Esophagus muscularis mucosa (tissue), 4 donors: ENCODE results near the gene IPPK. TPM values are rescaled to one million over a fixed set of nuclear protein-coding genes. Genes with fewer than 3 reads are reported as not detected.
"Not testable (repeated sequence)": the region's sequence is repeated elsewhere in the genome, so short reads cannot be mapped to it uniquely, and the experiment has no call there.

ENCODE experiments used
- DNase-seq: peaks from one replicate; pipeline ENCODE4 v3.0.0-alpha.2; 2017; ENCODE audit errors: extremely low spot score
- H3K27ac ChIP-seq, 4 donors: fragments of 200-600 bp; sonication (generic); replicated peaks in 1 of 4; 1 replicate in 3 of 4; 2 replicates in 1 of 4; pipeline ENCODE4 v1.5.1; 2016 to 2019; ENCODE audit warnings: mild to moderate bottlenecking in 1 of 4
- H3K27me3 ChIP-seq, 4 donors: fragments of 200-600 bp; sonication (generic); one replicate each; pipeline versions ENCODE4 v1.5.1 to v1.6.0; 2016 to 2019
- H3K36me3 ChIP-seq, 4 donors: fragments of 200-600 bp; sonication (generic); one replicate each; pipeline ENCODE4 v1.5.1; 2016 to 2019
- H3K4me1 ChIP-seq, 4 donors: fragments of 200-600 bp; sonication (generic); one replicate each; pipeline ENCODE4 v1.5.1; 2016 to 2019
- H3K4me3 ChIP-seq, 4 donors: fragments of 200-600 bp; sonication (generic); 1 replicate in 2 of 4; 2 replicates in 2 of 4; pipeline ENCODE4 v1.5.1; 2016 to 2019; ENCODE audit warnings: mild to moderate bottlenecking in 4 of 4, moderate library complexity in 1 of 4
- H3K9me3 ChIP-seq, 4 donors: fragments of 200-600 bp; sonication (generic); 1 replicate in 3 of 4; 2 replicates in 1 of 4; pipeline ENCODE4 v1.5.1; 2016 to 2019
- CTCF ChIP-seq, 3 experiments: fragments of 200-600 bp in 2 of 3; fragments of 450-650 bp in 1 of 3; sonication (generic) in 2 of 3; IDR thresholded peaks; one replicate each; pipeline ENCODE4 v1.5.1; 2017 to 2019; ENCODE audit warnings: antibody characterized with exemption in 3 of 3, mild to moderate bottlenecking in 2 of 3, moderate library complexity in 1 of 3
- EP300 ChIP-seq: sonication (generic); formaldehyde crosslinking; IDR thresholded peaks from one replicate; pipeline ENCODE4 v1.6.1; 2017; ENCODE audit warnings: antibody characterized with exemption
- POLR2A ChIP-seq: fragments of 450-650 bp; IDR thresholded peaks from one replicate; pipeline ENCODE4 v1.6.1; 2017; ENCODE audit warnings: antibody characterized with exemption, moderate library complexity, mild to moderate bottlenecking, low read depth
- POLR2AphosphoS5 ChIP-seq, 2 donors: sonication (generic); formaldehyde crosslinking; IDR thresholded peaks; one replicate each; pipeline ENCODE4 v1.6.1; 2017; ENCODE audit warnings: antibody characterized with exemption in 2 of 2
- WGBS: methylation state at CpG from one replicate; pipeline ENCODE4 v1.1.5; 2018; 5-methylcytosine and 5-hydroxymethylcytosine counted together
- intact Hi-C: fragments of 100-400 bp; cut with DNase I; formaldehyde crosslinking; loops from one replicate; pipeline ENCODE4 v1.15.1; 2023
- total RNA-seq, 4 donors: library from RNA; depleted of rRNA; stranded (reverse); fragments of >200 nt; gene quantifications; one replicate each; pipeline versions ENCODE4 v1.1.0 to v1.2.1, GENCODE V29; 2016

The IPPK gene
- total RNA-seq, 4 donors from 2014 or later: 5.0 to 8.4 (median 6.1) TPM

- H3K36me3 ChIP-seq: no peaks in the 10 kb centered on the region
- 58% methylated on average over 1 of the region's 1 CpG for WGBS
- intact Hi-C loops: no loop called here
- no peak for DNase-seq
- H3K27me3 ChIP-seq: no peaks in the 10 kb centered on the region
- peak overlapping the region; percentile 28 to 68 (median 49) for H3K27ac ChIP-seq
- peaks cover 23 to 35% (median 27%) of the 10 kb centered on the region in 4 donors for H3K4me1 ChIP-seq
- TF ChIP-seq POLR2A (no peak), POLR2AphosphoS5 (IDR thresholded peaks at IDR 0.05) (no peak), EP300 (no peak), CTCF (IDR thresholded peaks at IDR 0.05) (no peak)
- H3K9me3 ChIP-seq: peaks cover 0 to 5% (median 0%) of the 10 kb centered on the region in 4 donors
- H3K4me3 ChIP-seq: no peak overlapping the region
Observed at GRCh38 chr9:92589923-92590322, 80.0 kb downstream of the IPPK start.

- intact Hi-C loops: no loop called here
- peaks cover 0 to 8% (median 3%) of the 10 kb centered on the region in 4 donors for H3K4me1 ChIP-seq
- H3K4me3 ChIP-seq: no peak overlapping the region
- no peak overlapping the region for H3K27ac ChIP-seq
- no peaks in the 10 kb centered on the region for H3K36me3 ChIP-seq
- TF ChIP-seq POLR2AphosphoS5 (IDR thresholded peaks at IDR 0.05): no peak
- H3K9me3 ChIP-seq: no peaks in the 10 kb centered on the region
- DNase-seq: no peak
- no peaks in the 10 kb centered on the region for H3K27me3 ChIP-seq
- 65% methylated on average over 1 of the region's 1 CpG for WGBS
Observed at GRCh38 chr9:92576175-92576574, 93.8 kb downstream of the IPPK start.

GRCh38 chr9:92573612-92574011 lies 96.3 kb downstream of the IPPK start:
- WGBS: 97% methylated on average over 14 of the region's 14 CpGs
- H3K36me3 ChIP-seq, intact Hi-C loops, H3K4me1 ChIP-seq, DNase-seq, H3K9me3 ChIP-seq, H3K27me3 ChIP-seq, H3K27ac ChIP-seq, H3K4me3 ChIP-seq: not testable (repeated sequence)

- H3K4me3 ChIP-seq, intact Hi-C loops, H3K27ac ChIP-seq, H3K36me3 ChIP-seq, H3K27me3 ChIP-seq, H3K4me1 ChIP-seq, H3K9me3 ChIP-seq, DNase-seq: not testable (repeated sequence)
- 82% methylated on average over 2 of the region's 2 CpGs for WGBS
Observed at GRCh38 chr9:92571871-92572270, 98.1 kb downstream of the IPPK start.

GRCh38 chr9:92564982-92565381 lies 104.9 kb downstream of the IPPK start:
- DNase-seq: no peak
- Histone ChIP-seq H3K9me3 (peaks cover 0 to 8% (median 0%) of the 10 kb centered on the region in 4 donors), H3K36me3 (no peaks in the 10 kb centered on the region), H3K4me1 (peaks cover 0 to 28% (median 20%) of the 10 kb centered on the region in 4 donors), H3K27ac (no peak overlapping the region), H3K4me3 (no peak overlapping the region), H3K27me3 (no peaks in the 10 kb centered on the region)
- 63% methylated on average over 2 of the region's 2 CpGs for WGBS
- no peak for TF ChIP-seq POLR2AphosphoS5 (IDR thresholded peaks at IDR 0.05)
- TF ChIP-seq EP300: no peak
- no peak for TF ChIP-seq POLR2A
- TF ChIP-seq CTCF (IDR thresholded peaks at IDR 0.05): no peak
- intact Hi-C loops: no loop called here

- H3K4me1 ChIP-seq: peaks cover 0 to 28% (median 20%) of the 10 kb centered on the region in 4 donors
- H3K27ac ChIP-seq: no peak overlapping the region
- intact Hi-C loops: no loop called here
- DNase-seq: no peak
- H3K9me3 ChIP-seq: peaks cover 0 to 8% (median 0%) of the 10 kb centered on the region in 4 donors
- TF ChIP-seq CTCF (IDR thresholded peaks at IDR 0.05) (no peak), EP300 (no peak), POLR2A (no peak), POLR2AphosphoS5 (IDR thresholded peaks at IDR 0.05) (no peak)
- no peaks in the 10 kb centered on the region for H3K36me3 ChIP-seq
- no peaks in the 10 kb centered on the region for H3K27me3 ChIP-seq
- no peak overlapping the region for H3K4me3 ChIP-seq
Observed at GRCh38 chr9:92564504-92564903, 105.4 kb downstream of the IPPK start.

Other genes starting within 250 kb of the IPPK start
- gene OMD, start 245.7 kb downstream of the IPPK start, total RNA-seq: 10 to 100 TPM; 18.9 to 26.2 (median 21.4) TPM
- 10 to 100 TPM in 3 of 4 donors, 1 to 10 TPM in 1; 9.1 to 21.6 (median 14.5) TPM for gene ASPN, start 187.6 kb downstream of the IPPK start, total RNA-seq
- gene ECM2, start 134.1 kb downstream of the IPPK start, total RNA-seq: 10 to 100 TPM in 2 of 4 donors, 1 to 10 TPM in 2; 8.1 to 11.7 (median 9.8) TPM
- gene BICD2, start 94.7 kb upstream of the IPPK start, total RNA-seq: 10 to 100 TPM; 44.0 to 72.5 (median 57.3) TPM
- gene ZNF484, start 207.9 kb upstream of the IPPK start, total RNA-seq: 10 to 100 TPM in 1 of 4 donors, 1 to 10 TPM in 3; 8.9 to 11.4 (median 9.9) TPM